Fibroblast of lung (primary cell): ENCODE data around the gene SLC17A3.

Experiments used
- EZH2 ChIP-seq: IDR thresholded peaks from 2 replicates; pipeline ENCODE4 v1.5.1; 2012; ENCODE audit warnings: low read length, control low read depth, mild to moderate bottlenecking; ENCODE audit errors: missing control alignments
- TF ChIP-seq, protein P1 (sequence below), 2 donors: IDR thresholded peaks in 1 of 2; conservative IDR thresholded peaks in 1 of 2; 1 replicate in 1 of 2; 2 replicates in 1 of 2; pipeline ENCODE4 v1.5.1; 2011 to 2012; ENCODE audit warnings: low read length in 2 of 2, control low read depth in 1 of 2, inconsistent platforms in 1 of 2, low read depth in 1 of 2, mild to moderate bottlenecking in 1 of 2

DNA sequence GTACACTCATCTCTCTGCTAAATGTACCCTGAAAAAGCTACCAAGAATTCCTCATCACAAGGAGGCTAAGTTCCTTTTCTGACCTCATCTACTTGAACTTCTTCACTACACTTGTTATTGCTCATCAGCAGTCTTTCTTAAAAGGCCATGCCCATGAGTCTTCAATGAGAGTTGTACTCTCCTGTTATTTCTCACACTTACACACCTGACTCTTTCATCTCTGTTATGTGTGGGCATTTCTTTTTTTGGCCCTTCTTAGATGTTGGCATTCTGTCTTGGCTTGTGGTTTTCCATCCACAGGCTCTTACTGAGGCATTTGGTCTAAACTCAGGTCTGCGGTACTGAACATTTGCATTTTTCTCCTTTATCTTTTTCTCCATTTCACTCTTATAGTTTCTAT lies 31.5 kb downstream of the SLC17A3 start:
- TF ChIP-seq, protein P1, sequence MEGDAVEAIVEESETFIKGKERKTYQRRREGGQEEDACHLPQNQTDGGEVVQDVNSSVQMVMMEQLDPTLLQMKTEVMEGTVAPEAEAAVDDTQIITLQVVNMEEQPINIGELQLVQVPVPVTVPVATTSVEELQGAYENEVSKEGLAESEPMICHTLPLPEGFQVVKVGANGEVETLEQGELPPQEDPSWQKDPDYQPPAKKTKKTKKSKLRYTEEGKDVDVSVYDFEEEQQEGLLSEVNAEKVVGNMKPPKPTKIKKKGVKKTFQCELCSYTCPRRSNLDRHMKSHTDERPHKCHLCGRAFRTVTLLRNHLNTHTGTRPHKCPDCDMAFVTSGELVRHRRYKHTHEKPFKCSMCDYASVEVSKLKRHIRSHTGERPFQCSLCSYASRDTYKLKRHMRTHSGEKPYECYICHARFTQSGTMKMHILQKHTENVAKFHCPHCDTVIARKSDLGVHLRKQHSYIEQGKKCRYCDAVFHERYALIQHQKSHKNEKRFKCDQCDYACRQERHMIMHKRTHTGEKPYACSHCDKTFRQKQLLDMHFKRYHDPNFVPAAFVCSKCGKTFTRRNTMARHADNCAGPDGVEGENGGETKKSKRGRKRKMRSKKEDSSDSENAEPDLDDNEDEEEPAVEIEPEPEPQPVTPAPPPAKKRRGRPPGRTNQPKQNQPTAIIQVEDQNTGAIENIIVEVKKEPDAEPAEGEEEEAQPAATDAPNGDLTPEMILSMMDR (conservative IDR thresholded peaks at IDR 0.05 in 1 of 2, IDR thresholded peaks at IDR 0.05 in 1 of 2; ENCODE audit: low read depth in 1 of 2, low read length in 2 of 2) = no peak
- no peak for TF ChIP-seq EZH2
